ENCODE measurements around the gene RERE.

The RERE gene

DNA sequence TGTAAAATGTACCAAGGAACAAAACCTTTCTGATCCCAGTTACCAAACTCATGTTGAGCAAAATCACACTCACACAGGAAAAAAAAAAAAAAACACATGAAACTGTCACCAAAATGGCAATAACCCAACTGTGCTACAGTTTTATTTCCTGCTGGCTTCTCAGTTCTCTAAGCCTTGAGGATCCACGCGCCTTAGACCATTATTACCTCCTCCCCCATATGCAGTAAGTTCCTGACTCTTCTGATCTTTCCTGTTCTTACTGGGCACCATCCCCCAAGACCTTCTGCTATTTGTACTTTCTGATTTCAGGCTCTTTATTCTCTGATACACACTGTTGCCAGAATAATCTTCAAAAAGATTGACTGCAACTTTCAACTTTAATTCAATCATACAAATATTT, 419.9 kb downstream of the RERE start:
- Histone ChIP-seq H3K9me2 (replicated peaks; ENCODE audit: insufficient read depth, low read length) (no peaks in the 10 kb centered on the region), H3K9me3 (ENCODE audit: insufficient read depth, low read length) (no peaks in the 10 kb centered on the region), H3K79me2 (ENCODE audit: insufficient read depth, low read length) (peaks cover 98% of the 10 kb centered on the region), H3K27ac (ENCODE audit: low read depth, low read length) (peak overlapping the region; percentile 54), H3K36me3 (ENCODE audit: low read length) (peaks cover 36% of the 10 kb centered on the region), H3K4me3 (ENCODE audit: insufficient read depth, low read length, poor library complexity, severe bottlenecking) (no peak overlapping the region), H3F3A (ENCODE audit: insufficient read depth) (peaks cover 49% of the 10 kb centered on the region), H3K4me2 (ENCODE audit: low read depth, low read length, poor library complexity, severe bottlenecking) (peak overlapping the region; percentile 51), H4K20me1 (ENCODE audit: low read depth, low read length) (peaks cover 17% of the 10 kb centered on the region), H2AFZ (ENCODE audit: low read depth, low read length, severe bottlenecking) (no peak overlapping the region), H3K9ac (ENCODE audit: low read length) (0 out of 2 replicates have a peak overlapping the region, but pooled peaks have one; percentile 1), H3K27me3 (ENCODE audit: low read length) (no peaks in the 10 kb centered on the region)
- TF ChIP-seq, protein P1, sequence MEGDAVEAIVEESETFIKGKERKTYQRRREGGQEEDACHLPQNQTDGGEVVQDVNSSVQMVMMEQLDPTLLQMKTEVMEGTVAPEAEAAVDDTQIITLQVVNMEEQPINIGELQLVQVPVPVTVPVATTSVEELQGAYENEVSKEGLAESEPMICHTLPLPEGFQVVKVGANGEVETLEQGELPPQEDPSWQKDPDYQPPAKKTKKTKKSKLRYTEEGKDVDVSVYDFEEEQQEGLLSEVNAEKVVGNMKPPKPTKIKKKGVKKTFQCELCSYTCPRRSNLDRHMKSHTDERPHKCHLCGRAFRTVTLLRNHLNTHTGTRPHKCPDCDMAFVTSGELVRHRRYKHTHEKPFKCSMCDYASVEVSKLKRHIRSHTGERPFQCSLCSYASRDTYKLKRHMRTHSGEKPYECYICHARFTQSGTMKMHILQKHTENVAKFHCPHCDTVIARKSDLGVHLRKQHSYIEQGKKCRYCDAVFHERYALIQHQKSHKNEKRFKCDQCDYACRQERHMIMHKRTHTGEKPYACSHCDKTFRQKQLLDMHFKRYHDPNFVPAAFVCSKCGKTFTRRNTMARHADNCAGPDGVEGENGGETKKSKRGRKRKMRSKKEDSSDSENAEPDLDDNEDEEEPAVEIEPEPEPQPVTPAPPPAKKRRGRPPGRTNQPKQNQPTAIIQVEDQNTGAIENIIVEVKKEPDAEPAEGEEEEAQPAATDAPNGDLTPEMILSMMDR (IDR thresholded peaks at IDR 0.05; ENCODE audit: insufficient read depth, low read length, poor library complexity, severe bottlenecking), result no peak
- no peak for TF ChIP-seq EZH2phosphoT487 (conservative IDR thresholded peaks at IDR 0.05; ENCODE audit: low read length)

DNA sequence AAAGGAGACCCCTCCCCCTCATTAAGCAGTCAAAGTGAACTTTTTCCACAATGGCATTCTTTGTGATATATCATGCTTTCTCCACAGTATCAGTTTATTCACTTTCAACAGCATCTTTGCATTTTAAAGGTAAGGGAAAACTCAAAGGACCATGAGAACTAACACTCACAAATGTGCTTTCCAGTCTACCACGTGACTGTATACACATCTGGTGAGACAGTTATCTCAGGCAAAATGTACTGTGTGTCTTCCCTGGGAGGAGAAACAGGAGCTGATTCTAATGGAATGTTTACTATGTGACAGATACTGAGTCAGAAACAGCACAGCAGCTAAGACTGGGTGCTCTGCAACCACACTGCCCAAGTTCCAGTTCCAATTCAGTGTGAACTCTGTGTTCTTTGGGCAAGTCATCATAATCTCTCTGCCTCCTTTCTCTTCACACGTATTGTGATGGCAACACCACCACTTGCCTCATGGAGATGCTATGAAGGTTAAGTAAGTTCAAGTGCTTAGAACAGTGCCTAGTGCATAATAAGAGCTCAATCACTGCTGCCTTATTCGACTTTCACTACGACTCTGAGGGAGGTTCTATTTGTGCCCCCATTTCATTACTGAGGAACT, 420.5 kb downstream of the RERE start:
- Histone ChIP-seq H3K79me2 (ENCODE audit: insufficient read depth, low read length) (peaks cover 98% of the 10 kb centered on the region), H3F3A (ENCODE audit: insufficient read depth) (peaks cover 49% of the 10 kb centered on the region), H3K9ac (ENCODE audit: low read length) (peak overlapping the region; percentile 1; the same call in 1 of the 2 replicates), H2AFZ (ENCODE audit: low read depth, low read length, severe bottlenecking) (no peak overlapping the region), H4K20me1 (ENCODE audit: low read depth, low read length) (peaks cover 19% of the 10 kb centered on the region), H3K4me2 (ENCODE audit: low read depth, low read length, poor library complexity, severe bottlenecking) (peak overlapping the region; percentile 51), H3K27ac (ENCODE audit: low read depth, low read length) (peak overlapping the region; percentile 54), H3K9me3 (ENCODE audit: insufficient read depth, low read length) (no peaks in the 10 kb centered on the region), H3K36me3 (ENCODE audit: low read length) (peaks cover 31% of the 10 kb centered on the region), H3K9me2 (replicated peaks; ENCODE audit: insufficient read depth, low read length) (no peaks in the 10 kb centered on the region), H3K27me3 (ENCODE audit: low read length) (no peaks in the 10 kb centered on the region), H3K4me3 (ENCODE audit: insufficient read depth, low read length, poor library complexity, severe bottlenecking) (no peak overlapping the region)
- TF ChIP-seq, protein P1 (IDR thresholded peaks at IDR 0.05; ENCODE audit: insufficient read depth, low read length, poor library complexity, severe bottlenecking), result no peak
- TF ChIP-seq EZH2phosphoT487 (conservative IDR thresholded peaks at IDR 0.05; ENCODE audit: low read length), result no peak

DNA sequence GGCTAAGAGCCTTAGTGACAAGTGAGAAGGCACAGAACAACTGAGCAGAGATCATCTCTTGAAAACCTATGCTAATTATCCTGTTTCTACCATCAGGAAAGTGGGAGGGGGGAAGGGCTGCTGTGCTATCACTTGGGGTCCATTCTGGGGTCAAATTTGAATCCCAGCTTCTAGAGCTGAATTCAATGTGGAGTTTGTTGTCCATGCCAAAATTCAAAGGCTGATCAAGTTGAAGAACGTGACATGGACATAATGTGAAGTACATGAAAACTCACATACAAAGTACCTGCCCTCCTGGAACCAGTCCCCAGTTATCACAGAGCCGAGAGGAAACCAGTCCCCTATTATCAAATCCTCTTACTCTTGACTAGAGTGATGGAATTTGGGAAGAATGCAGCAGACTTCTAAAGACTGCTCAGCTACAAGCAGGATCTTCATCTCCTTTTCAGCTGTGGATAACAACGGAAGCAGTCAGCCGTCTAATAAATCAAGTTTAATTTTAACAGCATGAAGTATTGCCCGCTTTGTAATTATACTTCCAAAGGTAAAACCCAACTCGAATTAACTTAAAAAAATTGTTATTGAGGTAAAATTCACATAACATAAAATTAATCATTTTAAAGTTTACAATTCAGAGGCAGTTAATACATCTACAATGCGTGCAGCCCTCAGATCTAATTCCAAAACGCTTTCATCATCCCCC, 421.2 kb downstream of the RERE start:
- no peaks in the 10 kb centered on the region for H3K9me2 ChIP-seq (replicated peaks; ENCODE audit: insufficient read depth, low read length)
- H3K4me3 ChIP-seq (ENCODE audit: insufficient read depth, low read length, poor library complexity, severe bottlenecking), result no peak overlapping the region
- peak overlapping the region; percentile 54 for H3K27ac ChIP-seq (ENCODE audit: low read depth, low read length)
- H2AFZ ChIP-seq (ENCODE audit: low read depth, low read length, severe bottlenecking), result no peak overlapping the region
- H3F3A ChIP-seq (ENCODE audit: insufficient read depth), result peaks cover 49% of the 10 kb centered on the region
- peaks cover 31% of the 10 kb centered on the region for H3K36me3 ChIP-seq (ENCODE audit: low read length)
- peaks cover 19% of the 10 kb centered on the region for H4K20me1 ChIP-seq (ENCODE audit: low read depth, low read length)
- H3K9me3 ChIP-seq (ENCODE audit: insufficient read depth, low read length), result no peaks in the 10 kb centered on the region
- H3K9ac ChIP-seq (ENCODE audit: low read length), result peak overlapping the region; percentile 1; the same call in 1 of the 2 replicates
- peak overlapping the region; percentile 51 for H3K4me2 ChIP-seq (ENCODE audit: low read depth, low read length, poor library complexity, severe bottlenecking)
- H3K27me3 ChIP-seq (ENCODE audit: low read length), result no peaks in the 10 kb centered on the region
- TF ChIP-seq, protein P1 (IDR thresholded peaks at IDR 0.05; ENCODE audit: insufficient read depth, low read length, poor library complexity, severe bottlenecking), result no peak
- TF ChIP-seq EZH2phosphoT487 (conservative IDR thresholded peaks at IDR 0.05; ENCODE audit: low read length), result no peak
- peaks cover 98% of the 10 kb centered on the region for H3K79me2 ChIP-seq (ENCODE audit: insufficient read depth, low read length)

Measured in SU-DHL-6 (cell line).